HG02678 (cell line): Measurements from ENCODE around the gene HDAC4.

Source experiments
- ATAC-seq: cut with Tn5 transposase; IDR thresholded peaks from one replicate; pipeline ENCODE4 v1.9.1; 2021; ENCODE audit warnings: mild to moderate bottlenecking, moderate library complexity; ENCODE audit not compliant: unreplicated experiment

Gene HDAC4

GRCh38 chr2:239259603-239260298, 141.1 kb downstream of the HDAC4 start:
- peak; percentile 59 for ATAC-seq

- ATAC-seq = no peak
Measured at GRCh38 chr2:239259173-239259572, 141.6 kb downstream of the HDAC4 start.

GRCh38 chr2:239258248-239258647, 142.6 kb downstream of the HDAC4 start:
- ATAC-seq = no peak

- ATAC-seq = no peak
Measured at GRCh38 chr2:239257511-239257937, 143.3 kb downstream of the HDAC4 start.

- no peak for ATAC-seq
Measured at GRCh38 chr2:239256350-239256743, 144.5 kb downstream of the HDAC4 start.

- no peak for ATAC-seq
Measured at GRCh38 chr2:239255628-239256349, 145.0 kb downstream of the HDAC4 start.

GRCh38 chr2:239255218-239255617, 145.6 kb downstream of the HDAC4 start:
- no peak for ATAC-seq

- no peak for ATAC-seq
Measured at GRCh38 chr2:239253701-239254436, 147.0 kb downstream of the HDAC4 start.

GRCh38 chr2:239253264-239253663, 147.6 kb downstream of the HDAC4 start:
- peak; percentile 79 for ATAC-seq

- ATAC-seq = no peak
Measured at GRCh38 chr2:239252801-239253200, 148.0 kb downstream of the HDAC4 start.

GRCh38 chr2:239252393-239252792, 148.4 kb downstream of the HDAC4 start:
- ATAC-seq = no peak

- ATAC-seq = no peak
Measured at GRCh38 chr2:239251971-239252370, 148.8 kb downstream of the HDAC4 start.

GRCh38 chr2:239250216-239251081, 150.4 kb downstream of the HDAC4 start:
- no peak for ATAC-seq

GRCh38 chr2:239249776-239250175, 151.0 kb downstream of the HDAC4 start:
- no peak for ATAC-seq

GRCh38 chr2:239249048-239249447, 151.8 kb downstream of the HDAC4 start:
- ATAC-seq = no peak

- no peak for ATAC-seq
Measured at GRCh38 chr2:239247401-239248245, 153.2 kb downstream of the HDAC4 start.

GRCh38 chr2:239246723-239247122, 154.1 kb downstream of the HDAC4 start:
- ATAC-seq = no peak

- ATAC-seq = no peak
Measured at GRCh38 chr2:239245872-239246721, 154.7 kb downstream of the HDAC4 start.

GRCh38 chr2:239245107-239245506, 155.7 kb downstream of the HDAC4 start:
- ATAC-seq = no peak
